Activated CD4-positive, alpha-beta memory T cell treated with anti-CD3 and anti-CD28 coated beads for 36 hours (primary cell): ENCODE measurements around the gene C18orf32. TPM values are rescaled to one million over a fixed set of nuclear protein-coding genes. Genes with fewer than 3 reads are reported as not detected.
"Not testable (repeated sequence)": the region's sequence is repeated elsewhere in the genome, so short reads cannot be mapped to it uniquely, and the experiment has no call there.

Experiments
- CTCF ChIA-PET: fragments of 350-600 bp; sonication (Branson Sonifier 250); formaldehyde crosslinking; loops from one replicate; lab custom pipeline; 2021; ENCODE audit warnings: antibody characterized with exemption, inconsistent platforms; lab: Charles Lee
- POLR2A ChIA-PET: fragments of 350-600 bp; sonication (Branson Sonifier 250); formaldehyde crosslinking; loops from one replicate; lab custom pipeline; 2021; ENCODE audit warnings: antibody characterized with exemption; lab: Charles Lee
- DNase-seq: peaks from one replicate; pipeline ENCODE4 v3.0.0-alpha.2; 2020
- H3K27ac Mint-ChIP-seq: one replicate; pipeline ENCODE4 v1.8.0; 2021; ENCODE audit warnings: mixed read lengths
- H3K27me3 Mint-ChIP-seq: one replicate; pipeline ENCODE4 v1.8.0; 2021; ENCODE audit warnings: mixed read lengths
- H3K36me3 Mint-ChIP-seq: one replicate; pipeline ENCODE4 v1.8.0; 2021; ENCODE audit warnings: mixed read lengths
- H3K4me1 Mint-ChIP-seq: one replicate; pipeline ENCODE4 v1.8.0; 2021; ENCODE audit warnings: low read depth, mixed read lengths
- H3K4me3 Mint-ChIP-seq: one replicate; pipeline ENCODE4 v1.8.0; 2021; ENCODE audit warnings: mild to moderate bottlenecking, mixed read lengths
- H3K9me3 Mint-ChIP-seq: one replicate; pipeline ENCODE4 v1.8.0; 2021; ENCODE audit warnings: mixed read lengths
- intact Hi-C: fragments of 100-400 bp; cut with micrococcal nuclease; formaldehyde crosslinking; loops from one replicate; pipeline ENCODE4 v1.15.1; 2023
- total RNA-seq, 2 experiments: library from RNA; stranded (reverse); gene quantifications; one replicate each; pipeline ENCODE4 v1.2.3, GENCODE V29; 2021

The C18orf32 gene
- total RNA-seq, 2 experiments from 2014 or later = 26.5 to 27.5 TPM

GRCh38 chr18:49519101-49519971 is 32.3 kb upstream of the C18orf32 start:
- ChIA-PET POLR2A (interaction anchor here (0.6 kb wide), 1 partner anchor 334 kb away, joined by 3 read pairs; no protein-coding TSS in a partner anchor), CTCF (interaction anchor here (1.5 to 2.0 kb wide), 2 partner anchors 9 to 339 kb away, joined by 3 to 8 read pairs; no protein-coding TSS in a partner anchor)
- Mint-ChIP-seq H3K9me3 (no peaks in the 10 kb centered on the region), H3K36me3 (no peaks in the 10 kb centered on the region), H3K4me3 (no peak overlapping the region), H3K27ac (no peak overlapping the region), H3K27me3 (no peaks in the 10 kb centered on the region), H3K4me1 (no peaks in the 10 kb centered on the region)
- DNase-seq = no peak
- intact Hi-C loops = no loop called here

- POLR2A ChIA-PET = no interaction called here
- CTCF ChIA-PET = no interaction called here
- Mint-ChIP-seq H3K4me3 (no peak overlapping the region), H3K27me3 (no peaks in the 10 kb centered on the region), H3K4me1 (no peaks in the 10 kb centered on the region), H3K9me3 (no peaks in the 10 kb centered on the region), H3K27ac (no peak overlapping the region), H3K36me3 (no peaks in the 10 kb centered on the region)
- DNase-seq = no peak
- intact Hi-C loops = no loop called here
Measured at GRCh38 chr18:49517483-49517882, 30.4 kb upstream of the C18orf32 start.

- intact Hi-C loops = no loop called here
- H3K4me1 Mint-ChIP-seq = no peaks in the 10 kb centered on the region
- no peak overlapping the region for H3K27ac Mint-ChIP-seq
- ChIA-PET POLR2A (no interaction called here), CTCF (interaction anchor here (0.9 to 2.3 kb wide), 3 partner anchors 340 to 345 kb away, joined by 3 to 18 read pairs (median 4); no protein-coding TSS in a partner anchor)
- no peaks in the 10 kb centered on the region for H3K36me3 Mint-ChIP-seq
- no peaks in the 10 kb centered on the region for H3K27me3 Mint-ChIP-seq
- H3K4me3 Mint-ChIP-seq = no peak overlapping the region
- DNase-seq = no peak
- H3K9me3 Mint-ChIP-seq = no peaks in the 10 kb centered on the region
Measured at GRCh38 chr18:49515516-49515915, 28.5 kb upstream of the C18orf32 start.

- POLR2A ChIA-PET, H3K4me1 Mint-ChIP-seq, H3K4me3 Mint-ChIP-seq, H3K9me3 Mint-ChIP-seq, H3K36me3 Mint-ChIP-seq, intact Hi-C loops, DNase-seq, H3K27ac Mint-ChIP-seq, H3K27me3 Mint-ChIP-seq: not testable (repeated sequence)
- CTCF ChIA-PET = interaction anchor here (0.9 to 2.3 kb wide), 3 partner anchors 340 to 346 kb away, joined by 3 to 18 read pairs (median 4); no protein-coding TSS in a partner anchor
Measured at GRCh38 chr18:49515003-49515402, 28.0 kb upstream of the C18orf32 start.

- intact Hi-C loops = no loop called here
- DNase-seq = no peak
- Mint-ChIP-seq H3K4me1 (no peaks in the 10 kb centered on the region), H3K36me3 (no peaks in the 10 kb centered on the region), H3K4me3 (no peak overlapping the region), H3K27me3 (no peaks in the 10 kb centered on the region), H3K27ac (no peak overlapping the region), H3K9me3 (no peaks in the 10 kb centered on the region)
- ChIA-PET CTCF (interaction anchor here (1.7 to 2.3 kb wide), 2 partner anchors 344 to 346 kb away, joined by 4 to 18 read pairs; no protein-coding TSS in a partner anchor), POLR2A (no interaction called here)
Measured at GRCh38 chr18:49514577-49514976, 27.5 kb upstream of the C18orf32 start.

GRCh38 chr18:49512876-49513275 is 25.8 kb upstream of the C18orf32 start:
- H3K4me1 Mint-ChIP-seq, intact Hi-C loops, DNase-seq, POLR2A ChIA-PET, H3K9me3 Mint-ChIP-seq, H3K27ac Mint-ChIP-seq, H3K4me3 Mint-ChIP-seq, H3K36me3 Mint-ChIP-seq, H3K27me3 Mint-ChIP-seq: not testable (repeated sequence)
- CTCF ChIA-PET = interaction anchor here (0.7 to 7.4 kb wide), 2 partner anchors 217 to 346 kb away, joined by 4 to 202 read pairs; no protein-coding TSS in a partner anchor

- H3K27me3 Mint-ChIP-seq = peaks cover 13% of the 10 kb centered on the region
- H3K9me3 Mint-ChIP-seq = no peaks in the 10 kb centered on the region
- ChIA-PET CTCF (interaction anchor here (0.7 to 7.4 kb wide), 27 partner anchors 8 to 846 kb away, joined by 3 to 202 read pairs (median 4); partner anchors contain the start of gene MYO5B), POLR2A (no interaction called here)
- peak; percentile 61 for DNase-seq
- H3K4me1 Mint-ChIP-seq = no peaks in the 10 kb centered on the region
- intact Hi-C loops = loop anchor here (1.0 kb wide), 1 partner anchor 348 kb away; no protein-coding TSS in a partner anchor
- H3K27ac Mint-ChIP-seq = no peak overlapping the region
- no peak overlapping the region for H3K4me3 Mint-ChIP-seq
- H3K36me3 Mint-ChIP-seq = no peaks in the 10 kb centered on the region
Measured at GRCh38 chr18:49510393-49511115, 23.5 kb upstream of the C18orf32 start.

- H3K4me1 Mint-ChIP-seq, intact Hi-C loops, DNase-seq, H3K36me3 Mint-ChIP-seq, POLR2A ChIA-PET, H3K4me3 Mint-ChIP-seq, H3K9me3 Mint-ChIP-seq, H3K27ac Mint-ChIP-seq: not testable (repeated sequence)
- peaks cover 15% of the 10 kb centered on the region for H3K27me3 Mint-ChIP-seq
- CTCF ChIA-PET = interaction anchor here (7.4 kb wide), 1 partner anchor 352 kb away, joined by 202 read pairs; no protein-coding TSS in a partner anchor
Measured at GRCh38 chr18:49506438-49506837, 19.4 kb upstream of the C18orf32 start.

GRCh38 chr18:49503931-49504330 is 16.9 kb upstream of the C18orf32 start:
- Mint-ChIP-seq H3K9me3 (no peaks in the 10 kb centered on the region), H3K27ac (no peak overlapping the region), H3K4me3 (no peak overlapping the region), H3K36me3 (no peaks in the 10 kb centered on the region), H3K27me3 (peaks cover 20% of the 10 kb centered on the region), H3K4me1 (no peaks in the 10 kb centered on the region)
- no peak for DNase-seq
- intact Hi-C loops = no loop called here
- POLR2A ChIA-PET = no interaction called here
- CTCF ChIA-PET = no interaction called here

- H3K4me1 Mint-ChIP-seq = no peaks in the 10 kb centered on the region
- peaks cover 11% of the 10 kb centered on the region for H3K27me3 Mint-ChIP-seq
- H3K27ac Mint-ChIP-seq = no peak overlapping the region
- ChIA-PET CTCF (interaction anchor here (0.7 to 3.2 kb wide), 2 partner anchors 10 to 11 kb away, joined by 3 to 14 read pairs; no protein-coding TSS in a partner anchor), POLR2A (no interaction called here)
- no peak overlapping the region for H3K4me3 Mint-ChIP-seq
- DNase-seq = no peak
- H3K9me3 Mint-ChIP-seq = no peaks in the 10 kb centered on the region
- intact Hi-C loops = no loop called here
- H3K36me3 Mint-ChIP-seq = no peaks in the 10 kb centered on the region
Measured at GRCh38 chr18:49500201-49500921, 13.3 kb upstream of the C18orf32 start.

- peaks cover 11% of the 10 kb centered on the region for H3K27me3 Mint-ChIP-seq
- H3K4me1 Mint-ChIP-seq = no peaks in the 10 kb centered on the region
- no peaks in the 10 kb centered on the region for H3K36me3 Mint-ChIP-seq
- H3K9me3 Mint-ChIP-seq = no peaks in the 10 kb centered on the region
- POLR2A ChIA-PET = no interaction called here
- no peak overlapping the region for H3K27ac Mint-ChIP-seq
- DNase-seq = no peak
- CTCF ChIA-PET = interaction anchor here (0.7 to 0.8 kb wide), 2 partner anchors 12 to 345 kb away, joined by 3 read pairs; no protein-coding TSS in a partner anchor
- H3K4me3 Mint-ChIP-seq = no peak overlapping the region
- intact Hi-C loops = loop anchor here (10.0 kb wide), 1 partner anchor 696 kb away; the partner anchor contains the start of gene MYO5B
Measured at GRCh38 chr18:49499046-49499637, 12.1 kb upstream of the C18orf32 start.
